NCI-H1048 (cell line): Measurements from ENCODE around the gene PREB.
A peak's percentile ranks its signal among the peaks of the same experiment; 100 is the strongest.
"Not testable (repeated sequence)": the region's sequence is repeated elsewhere in the genome, so short reads cannot be mapped to it uniquely, and the experiment has no call there.

Experiments
- DNase-seq: peaks from one replicate; lab custom pipeline; 2025; lab: John Stamatoyannopoulos, UW

The PREB gene, protein sequence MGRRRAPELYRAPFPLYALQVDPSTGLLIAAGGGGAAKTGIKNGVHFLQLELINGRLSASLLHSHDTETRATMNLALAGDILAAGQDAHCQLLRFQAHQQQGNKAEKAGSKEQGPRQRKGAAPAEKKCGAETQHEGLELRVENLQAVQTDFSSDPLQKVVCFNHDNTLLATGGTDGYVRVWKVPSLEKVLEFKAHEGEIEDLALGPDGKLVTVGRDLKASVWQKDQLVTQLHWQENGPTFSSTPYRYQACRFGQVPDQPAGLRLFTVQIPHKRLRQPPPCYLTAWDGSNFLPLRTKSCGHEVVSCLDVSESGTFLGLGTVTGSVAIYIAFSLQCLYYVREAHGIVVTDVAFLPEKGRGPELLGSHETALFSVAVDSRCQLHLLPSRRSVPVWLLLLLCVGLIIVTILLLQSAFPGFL

GRCh38 chr2:27133905-27134780, at the start of gene PREB:
PREB (minus strand) TSS chr2:27134636; CDS start chr2:27134421, 215 bp downstream.
- DNase-seq, result peak; percentile 90

DNA sequence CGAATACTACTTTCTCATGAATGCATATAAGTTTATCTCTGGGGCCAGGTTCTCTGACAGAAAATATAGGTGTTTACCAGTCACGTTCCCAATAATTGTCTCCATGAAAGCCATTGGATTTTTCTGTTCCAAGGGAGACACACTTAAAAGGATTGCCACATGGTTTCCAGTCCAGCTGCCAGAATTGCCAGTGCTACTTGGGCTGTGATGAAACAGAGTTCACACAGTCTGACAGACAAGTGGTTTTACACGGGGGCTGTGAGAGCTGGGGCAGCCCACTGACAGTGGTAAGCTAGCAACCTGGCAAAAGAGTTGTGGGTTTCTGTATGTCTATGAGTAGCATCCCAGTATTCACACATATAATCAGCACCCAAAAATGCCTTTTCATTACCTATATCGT, 49.7 kb upstream of the PREB start:
- no peak for DNase-seq

- DNase-seq, result no peak
Measured at GRCh38 chr2:27182346-27182745, 47.9 kb upstream of the PREB start.

DNA sequence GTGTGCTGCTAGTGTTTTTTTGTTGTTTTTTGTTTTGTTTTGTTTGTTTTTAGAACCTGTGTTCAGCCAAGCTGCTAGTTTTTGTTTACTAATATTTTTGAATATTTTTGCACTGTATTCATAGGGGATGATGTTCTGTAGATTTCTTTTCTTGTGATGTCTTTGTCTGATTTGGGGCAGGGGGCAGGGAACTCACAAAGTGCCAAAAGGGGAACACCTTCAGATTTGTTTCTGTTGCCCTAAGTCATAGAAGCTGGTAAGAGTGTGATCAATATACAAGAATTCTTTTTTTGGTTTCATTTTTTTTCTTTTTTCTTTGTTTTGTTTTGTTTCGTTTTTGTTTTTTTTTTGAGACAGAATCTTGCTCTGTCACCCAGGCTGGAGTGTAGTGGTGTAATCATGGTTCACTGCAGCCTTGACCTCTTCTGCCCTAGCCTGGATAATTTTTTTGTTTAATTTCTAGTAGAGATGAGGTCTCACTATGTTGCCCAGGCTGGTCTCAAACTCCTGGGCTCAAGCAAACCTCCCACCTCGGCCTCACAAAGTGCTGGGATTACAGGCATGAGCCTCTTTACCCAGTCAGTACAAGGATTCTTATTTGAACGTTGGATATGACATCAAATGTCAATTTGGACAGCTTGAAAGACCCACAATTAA, 45.0 kb upstream of the PREB start:
- no peak for DNase-seq

- no peak for DNase-seq
Measured at GRCh38 chr2:27178469-27178868, 44.0 kb upstream of the PREB start.

DNA sequence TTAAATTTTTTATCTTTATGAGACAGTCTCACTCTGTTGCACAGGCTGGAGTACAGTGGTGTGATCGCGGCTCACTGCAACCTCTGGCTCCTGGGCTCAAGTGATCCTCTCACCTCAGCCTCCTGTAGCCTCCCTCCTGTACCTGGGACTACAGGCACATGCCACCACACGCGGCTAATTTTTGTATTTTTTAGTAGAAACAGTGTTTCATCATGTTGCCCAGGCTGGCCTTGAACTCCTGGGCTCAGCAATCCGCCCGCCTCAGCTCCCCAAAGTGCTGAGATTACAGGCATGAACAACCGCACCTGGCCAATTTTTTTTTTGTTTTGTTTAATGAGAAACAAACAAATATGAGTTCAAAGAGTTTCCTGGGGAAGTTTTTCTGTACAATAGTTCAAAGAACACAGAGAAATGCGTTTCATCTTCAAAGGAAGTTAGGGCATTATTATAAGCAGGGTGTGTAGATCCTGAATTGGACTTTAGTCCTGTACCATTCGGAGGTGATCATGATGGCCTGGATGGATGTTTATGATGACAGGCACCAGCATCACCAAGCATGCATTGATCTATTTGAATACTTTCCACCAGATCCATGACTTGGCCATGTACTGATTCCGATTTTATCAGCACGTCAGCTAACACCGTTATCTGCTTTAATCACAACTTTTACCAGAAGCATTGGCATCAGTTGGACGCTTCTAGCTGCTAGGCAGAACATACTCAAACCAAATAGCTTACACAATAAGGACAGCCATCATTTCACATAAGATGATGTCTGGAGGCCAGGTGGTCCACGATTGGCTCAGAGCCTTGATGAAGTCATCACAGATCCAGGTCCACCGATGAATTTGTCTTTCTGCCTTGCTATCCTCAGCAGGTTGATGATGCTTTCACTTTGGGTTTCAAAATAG, 43.3 kb upstream of the PREB start:
- DNase-seq, result no peak

GRCh38 chr2:27175781-27176180, 41.3 kb upstream of the PREB start:
- not testable (repeated sequence) for DNase-seq

DNA sequence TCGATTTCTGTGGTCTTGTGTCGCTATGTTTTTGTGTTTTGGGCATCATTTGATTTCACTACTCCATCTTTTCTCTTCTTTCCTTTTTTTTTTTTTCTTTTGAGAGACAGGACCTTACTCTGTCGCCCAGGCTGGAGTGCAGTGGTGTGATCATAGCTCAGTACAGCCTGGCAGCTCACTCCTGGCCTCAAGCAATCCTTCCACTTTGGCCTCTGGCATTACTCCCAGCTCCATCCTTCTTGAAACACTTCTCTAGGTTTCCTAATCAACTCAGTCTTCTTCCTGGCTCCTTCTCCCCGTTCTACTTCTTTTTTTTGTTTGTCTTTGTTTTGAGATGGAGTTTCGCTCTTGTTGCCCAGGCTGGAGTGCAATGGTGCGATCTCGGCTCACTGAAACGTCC, 40.9 kb upstream of the PREB start:
- no peak for DNase-seq

- DNase-seq, result no peak
Measured at GRCh38 chr2:27174638-27175037, 40.2 kb upstream of the PREB start.

GRCh38 chr2:27171351-27171848, 37.0 kb upstream of the PREB start:
- no peak for DNase-seq

GRCh38 chr2:27170581-27171337, 36.3 kb upstream of the PREB start:
- DNase-seq, result no peak

- DNase-seq, result no peak
Measured at GRCh38 chr2:27164960-27165763, 30.7 kb upstream of the PREB start.

- no peak for DNase-seq
Measured at GRCh38 chr2:27162151-27163121, 28.0 kb upstream of the PREB start.

GRCh38 chr2:27160191-27160590, 25.8 kb upstream of the PREB start:
- no peak for DNase-seq

GRCh38 chr2:27159271-27159670, 24.8 kb upstream of the PREB start:
- no peak for DNase-seq

- DNase-seq, result no peak
Measured at GRCh38 chr2:27158468-27158867, 24.0 kb upstream of the PREB start.

DNA sequence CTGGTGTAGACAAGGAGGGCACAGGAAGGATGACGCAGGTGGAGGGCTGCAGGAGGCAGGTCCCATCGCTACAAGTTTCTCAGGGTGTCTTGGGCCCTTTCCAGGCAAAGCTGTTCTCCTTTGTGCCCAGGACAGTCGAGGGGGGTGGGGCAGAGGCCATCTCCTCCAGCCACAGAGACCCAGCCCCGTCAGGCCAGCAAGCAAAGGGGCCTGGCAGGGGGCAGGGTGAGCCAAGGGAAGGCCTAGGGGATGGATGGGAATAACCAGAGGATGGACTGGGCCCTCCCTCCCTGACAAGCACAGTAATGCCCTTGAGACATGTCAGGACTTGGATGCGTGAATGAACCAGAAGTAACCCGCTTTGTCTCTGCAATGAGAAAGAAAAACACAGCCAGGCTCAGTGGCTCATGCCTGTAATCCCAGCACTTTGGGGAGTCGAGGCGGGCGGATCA, 20.7 kb upstream of the PREB start:
- no peak for DNase-seq

DNA sequence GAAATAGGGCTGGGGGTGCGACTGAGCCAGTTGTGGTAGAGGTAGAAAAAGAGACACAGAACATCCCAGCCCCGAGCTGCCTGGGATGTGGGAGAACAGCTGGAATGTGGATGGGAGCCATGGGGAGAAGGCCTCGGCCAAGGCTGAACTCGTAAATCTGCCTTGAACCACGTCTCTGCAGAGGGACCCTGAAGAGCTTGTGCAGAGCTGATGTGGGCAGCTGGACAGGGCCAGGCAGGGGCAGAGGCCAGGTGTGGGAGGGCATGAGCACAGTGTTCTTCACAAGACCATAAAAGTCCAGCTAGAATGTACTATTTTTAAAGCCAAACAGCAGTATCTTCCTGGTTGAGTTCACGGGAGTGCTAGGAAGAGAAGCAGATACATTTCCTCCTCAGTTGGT, 20.1 kb upstream of the PREB start:
- DNase-seq, result no peak
